ENCODE measurements around the gene CACNA2D2.

The CACNA2D2 gene

GRCh38 chr3:50493623-50494022 is 9.8 kb downstream of the CACNA2D2 start:
- DNase-seq = no peak

DNA sequence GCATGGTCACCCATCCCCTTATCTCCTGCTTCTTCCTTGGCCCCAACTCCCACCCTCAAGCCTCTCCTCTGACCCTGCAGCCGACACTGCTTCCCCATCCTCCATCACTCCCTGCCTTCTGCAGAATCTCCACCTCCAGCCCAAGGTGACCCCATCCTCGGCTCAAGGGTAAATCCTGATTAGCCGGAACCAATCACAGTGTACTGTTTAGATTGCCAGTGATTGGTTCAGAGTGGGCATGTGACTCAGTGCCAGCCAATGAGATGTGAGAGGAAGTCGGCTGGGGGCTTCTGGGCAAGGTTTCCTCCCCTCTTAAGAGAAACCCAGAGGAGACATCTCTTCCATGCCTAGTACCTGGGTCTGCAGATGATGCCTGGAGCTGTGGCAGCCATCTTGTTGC is 10.3 kb downstream of the CACNA2D2 start:
- DNase-seq = no peak

DNA sequence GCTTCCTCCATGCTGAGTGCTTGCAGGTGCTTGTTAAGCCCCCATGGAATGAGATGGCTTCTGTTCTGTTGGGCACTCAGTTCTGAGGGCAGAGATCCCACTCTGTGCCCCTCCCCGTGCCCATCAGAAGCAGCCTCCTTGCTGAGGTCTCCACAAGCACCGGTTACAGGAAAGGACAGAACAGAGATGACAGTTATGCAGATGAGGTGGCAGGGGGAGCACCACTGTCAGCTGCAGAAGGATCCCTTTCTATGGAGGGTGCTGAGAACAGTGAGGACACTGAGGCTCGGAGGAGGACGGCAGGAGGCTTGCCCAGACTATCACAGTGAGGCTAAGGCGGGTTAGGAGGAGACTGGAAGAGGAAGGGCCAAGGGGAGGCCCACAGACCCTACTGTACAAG is 12.4 kb downstream of the CACNA2D2 start:
- DNase-seq = no peak

- no peak for DNase-seq
Observed at GRCh38 chr3:50490424-50490823, 13.0 kb downstream of the CACNA2D2 start.

DNA sequence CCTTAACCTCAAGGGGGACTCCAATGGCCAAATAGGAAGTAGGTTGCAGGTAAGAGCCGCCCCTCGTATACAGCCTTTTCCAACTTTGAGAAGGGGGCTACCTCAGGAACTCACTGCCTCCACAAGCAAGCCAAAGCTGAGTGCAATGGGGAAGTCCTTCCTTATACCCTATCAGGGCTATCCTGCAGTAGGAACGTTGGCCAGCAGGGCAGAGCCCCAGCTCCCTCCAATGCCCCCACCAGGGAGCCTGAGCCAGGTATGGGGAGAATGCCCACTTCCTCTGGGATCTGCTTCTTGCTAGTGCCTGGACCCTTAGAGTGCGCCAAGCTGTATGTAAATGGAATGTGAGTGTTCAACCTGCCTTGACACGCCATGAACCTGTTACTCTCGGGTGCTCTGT is 16.3 kb downstream of the CACNA2D2 start:
- DNase-seq = peak; percentile 26

DNA sequence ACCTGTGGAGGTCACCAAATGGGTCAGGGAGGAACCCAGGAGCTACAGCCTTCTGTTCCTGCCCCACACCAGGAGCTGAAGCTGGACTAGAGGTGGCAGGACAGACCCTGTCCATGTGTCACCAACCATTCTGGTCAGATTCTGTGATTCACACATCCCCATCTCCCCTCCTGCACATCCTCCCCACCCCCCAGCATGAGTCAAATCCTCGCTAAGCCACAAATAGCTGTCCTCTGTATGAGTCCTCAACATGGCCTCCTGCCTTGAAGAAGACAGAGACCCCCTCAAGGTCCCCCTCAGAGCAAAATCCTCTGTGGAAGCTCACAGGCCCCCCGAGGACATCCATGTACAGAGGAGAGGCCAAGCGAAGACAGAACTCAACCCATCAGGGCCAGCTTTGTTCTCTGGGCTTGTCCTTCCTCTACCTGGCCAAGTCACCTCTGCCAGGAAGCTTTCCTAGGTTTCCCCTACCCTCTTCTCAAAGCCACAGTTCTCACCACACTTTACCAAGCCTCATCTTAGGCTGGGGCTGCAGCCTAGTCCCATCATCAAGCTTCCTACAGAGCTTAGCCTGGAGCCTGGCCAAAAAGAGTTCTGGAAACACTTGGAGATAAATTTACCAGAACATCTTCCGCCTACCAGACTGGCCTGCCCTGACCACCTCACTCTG is 17.1 kb downstream of the CACNA2D2 start:
- DNase-seq = no peak

GRCh38 chr3:50484722-50485121 is 18.7 kb downstream of the CACNA2D2 start:
- DNase-seq = no peak

DNA sequence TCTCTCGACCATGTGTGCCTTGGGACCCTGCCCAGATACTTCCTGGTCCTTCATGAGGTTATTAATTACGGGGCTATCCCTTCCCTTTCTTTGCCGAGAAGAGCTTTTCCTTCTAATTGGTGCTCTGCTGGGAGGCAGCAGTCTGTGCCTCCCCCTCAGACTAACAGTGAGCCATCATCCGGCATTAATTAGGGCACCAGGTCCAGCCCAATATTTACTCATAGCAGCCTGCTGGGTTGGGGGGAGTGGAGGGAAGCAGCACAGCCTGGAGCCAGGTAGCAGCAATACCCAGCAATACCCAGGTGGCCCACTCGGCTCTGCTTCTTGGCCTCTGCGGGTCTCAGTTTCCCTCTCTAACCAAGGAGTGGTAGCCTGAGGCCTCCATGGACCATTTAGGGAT is 20.1 kb downstream of the CACNA2D2 start:
- peak; percentile 17 for DNase-seq

- DNase-seq = no peak
Observed at GRCh38 chr3:50481992-50482391, 21.4 kb downstream of the CACNA2D2 start.

GRCh38 chr3:50480471-50480870 is 23.0 kb downstream of the CACNA2D2 start:
- DNase-seq = no peak

- no peak for DNase-seq
Observed at GRCh38 chr3:50479523-50479922, 23.9 kb downstream of the CACNA2D2 start.

GRCh38 chr3:50478671-50479260 is 24.7 kb downstream of the CACNA2D2 start:
- no peak for DNase-seq

DNA sequence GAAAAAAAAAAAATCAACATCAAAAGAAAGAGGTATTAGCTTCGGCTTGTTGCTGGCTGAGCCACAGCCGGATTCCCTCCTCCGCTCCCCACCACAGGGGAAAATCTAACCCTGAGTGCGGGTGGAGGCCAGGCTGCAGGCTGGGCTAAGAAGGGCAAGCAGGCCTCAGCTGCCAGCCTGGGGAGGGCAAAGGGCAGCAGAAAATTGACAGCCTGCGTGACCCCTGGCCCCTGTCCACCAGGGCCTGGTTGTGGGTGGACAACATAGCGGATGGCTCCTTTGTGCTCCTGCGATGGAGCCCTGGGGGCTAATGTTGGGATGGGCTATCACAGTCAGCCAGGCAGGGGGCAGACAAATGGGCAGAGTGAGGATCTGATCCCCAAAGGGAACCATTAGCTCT is 25.4 kb downstream of the CACNA2D2 start:
- no peak for DNase-seq

DNA sequence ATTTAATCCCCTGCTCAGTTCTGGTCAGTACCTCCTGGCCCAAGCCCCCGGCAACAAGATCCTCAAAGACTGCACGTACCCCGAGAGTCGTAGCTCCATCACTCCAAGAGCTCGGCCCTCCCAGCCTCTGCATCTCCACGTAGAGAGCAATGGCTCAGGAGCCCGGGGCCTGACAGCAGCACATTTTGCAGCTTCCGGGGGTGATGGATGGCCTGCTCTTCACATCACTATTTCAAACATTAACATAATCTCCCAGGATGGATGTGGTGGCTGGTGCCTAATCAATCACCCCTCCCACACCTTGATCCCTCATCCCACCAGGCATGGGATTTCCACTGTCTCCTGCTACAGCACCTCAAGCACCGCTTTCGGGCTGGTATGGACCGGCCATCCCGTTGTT is 28.1 kb downstream of the CACNA2D2 start:
- no peak for DNase-seq

GRCh38 chr3:50474717-50475116 is 28.7 kb downstream of the CACNA2D2 start:
- no peak for DNase-seq

GRCh38 chr3:50473768-50474167 is 29.7 kb downstream of the CACNA2D2 start:
- no peak for DNase-seq

GRCh38 chr3:50472958-50473357 is 30.5 kb downstream of the CACNA2D2 start:
- no peak for DNase-seq

DNA sequence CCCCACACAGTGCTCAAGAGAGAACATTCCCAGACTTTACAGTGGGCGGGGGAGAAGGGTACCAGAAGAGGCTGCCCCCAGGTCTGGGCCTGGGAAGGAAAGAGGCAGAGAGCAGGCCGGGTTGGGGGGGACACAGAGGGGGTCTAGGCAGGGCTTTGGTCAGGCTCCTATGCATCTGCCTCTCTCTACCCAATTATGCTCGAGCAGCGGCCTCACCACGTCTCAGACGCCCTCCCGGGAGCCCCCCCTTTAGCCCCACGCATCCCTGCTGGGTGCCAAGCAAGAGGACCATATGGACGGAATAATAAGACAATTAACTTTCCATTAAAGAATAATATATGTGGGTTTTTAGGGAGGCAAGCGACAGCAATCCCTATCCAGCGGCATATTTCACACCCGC is 32.8 kb downstream of the CACNA2D2 start:
- DNase-seq = no peak

DNA sequence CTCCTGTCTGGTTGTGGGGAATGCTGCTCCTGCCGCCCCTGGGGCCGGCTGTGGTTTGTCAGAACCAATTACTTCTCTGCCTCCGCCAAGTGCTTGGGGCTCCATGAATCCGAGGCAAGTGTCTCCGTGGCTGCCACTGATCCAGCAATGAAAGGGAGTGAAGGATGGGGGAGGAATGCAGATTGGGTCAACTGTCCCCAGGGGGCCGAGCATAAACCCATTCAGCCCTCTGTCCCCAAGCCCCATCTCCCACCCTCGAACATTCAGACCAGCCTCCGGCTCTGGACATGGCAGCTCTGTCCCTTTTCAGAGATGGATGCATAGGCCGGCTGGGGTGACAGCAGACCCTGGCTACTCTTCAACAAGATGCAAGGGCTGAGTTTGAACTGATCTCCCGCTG is 35.5 kb downstream of the CACNA2D2 start:
- DNase-seq = no peak

DNA sequence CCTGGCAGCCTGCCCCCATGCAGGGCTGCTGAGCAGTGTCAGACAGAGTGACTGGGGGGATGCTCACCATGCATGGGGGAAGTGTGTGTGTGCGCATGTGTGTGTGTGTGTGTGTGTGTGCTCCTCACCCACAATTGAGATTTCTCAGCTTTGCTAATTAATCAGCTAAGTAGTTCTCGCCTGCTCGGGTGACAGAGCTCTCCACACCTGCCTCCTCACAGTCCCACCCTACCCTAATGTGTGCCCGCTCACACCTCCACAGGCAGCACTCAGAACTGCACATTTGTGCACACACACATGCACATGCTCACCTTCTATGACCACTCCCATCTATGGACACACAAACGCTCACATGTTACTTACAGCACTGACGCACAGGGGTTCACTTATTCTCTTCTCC is 37.3 kb downstream of the CACNA2D2 start:
- DNase-seq = no peak

GRCh38 chr3:50464569-50464968 is 38.9 kb downstream of the CACNA2D2 start:
- peak; percentile 6 for DNase-seq

DNA sequence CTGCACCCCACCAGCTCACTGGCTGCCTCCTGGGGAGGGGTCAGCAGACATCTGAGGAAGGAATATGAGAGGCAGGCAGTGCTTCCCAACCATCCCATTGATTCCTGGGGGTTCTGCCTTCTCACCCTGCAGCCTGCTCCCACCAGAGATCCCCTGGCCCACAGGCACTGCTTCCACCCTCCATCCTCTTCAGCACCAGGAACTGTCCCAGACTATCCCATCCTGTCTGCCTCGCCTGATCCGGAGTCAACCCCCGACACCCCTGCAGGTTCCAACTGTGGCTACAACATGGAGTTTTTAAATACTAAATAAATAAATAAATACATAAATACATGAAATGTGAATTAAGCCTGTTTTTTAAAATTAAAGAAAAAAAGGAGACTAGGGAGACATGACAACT is 43.6 kb downstream of the CACNA2D2 start:
- DNase-seq = no peak

GRCh38 chr3:50457988-50458387 is 45.4 kb downstream of the CACNA2D2 start:
- DNase-seq = no peak

GRCh38 chr3:50455161-50456018 is 48.0 kb downstream of the CACNA2D2 start:
- no peak for DNase-seq
